NCI-H2227 treated with DMSO at 0.1 percent for 48 hours (cell line): Measurements from ENCODE around the gene ZBTB49.
A peak's percentile ranks its signal among the peaks of the same experiment; 100 is the strongest.

Source experiments
- DNase-seq: peaks from one replicate; lab custom pipeline; 2025; lab: John Stamatoyannopoulos, UW

The ZBTB49 gene

GRCh38 chr4:4358093-4358854, 68.2 kb downstream of the ZBTB49 start:
- peak; percentile 16 for DNase-seq

DNA sequence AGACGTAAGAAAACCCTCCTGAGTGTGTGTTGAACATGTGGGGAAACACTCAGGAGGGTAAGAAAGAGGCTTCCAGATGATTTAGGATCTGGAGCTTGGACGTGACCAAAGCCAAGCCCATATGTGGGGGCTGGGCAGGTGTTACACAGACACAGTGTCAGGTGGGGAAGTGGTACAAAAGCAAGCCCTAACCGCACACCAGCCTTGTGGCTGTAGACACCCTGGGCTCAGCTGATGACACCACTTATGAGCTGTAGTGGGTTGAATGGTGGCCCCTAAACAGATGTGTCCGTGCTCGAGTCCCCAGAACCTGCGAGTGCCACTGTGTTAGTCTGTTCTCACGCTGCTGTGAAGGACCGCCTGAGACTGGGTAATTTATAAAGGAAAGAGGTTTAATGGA, 71.8 kb downstream of the ZBTB49 start:
- DNase-seq, result no peak

- DNase-seq, result no peak
Measured at GRCh38 chr4:4362991-4363697, 73.1 kb downstream of the ZBTB49 start.

GRCh38 chr4:4364061-4364460, 74.0 kb downstream of the ZBTB49 start:
- no peak for DNase-seq

- DNase-seq, result no peak
Measured at GRCh38 chr4:4364486-4365208, 74.6 kb downstream of the ZBTB49 start.

- no peak for DNase-seq
Measured at GRCh38 chr4:4368809-4369580, 78.9 kb downstream of the ZBTB49 start.
